Stimulated activated CD8-positive, alpha-beta memory T cell treated with anti-CD3 and anti-CD28 coated beads, Interleukin-15, amount 100 ng/mL, for 48 hours (primary cell): ENCODE results near the gene EGLN2.
"Not testable (repeated sequence)": the region's sequence is repeated elsewhere in the genome, so short reads cannot be mapped to it uniquely, and the experiment has no call there.

Experiments used
- DNase-seq, 2 donors: peaks; one replicate each; pipeline ENCODE4 v3.0.0-alpha.2; 2020; ENCODE audit warnings: low read depth in 2 of 2

EGLN2 gene

GRCh38 chr19:40798683-40799557 is at the start of gene EGLN2:
Gene EGLN2, plus strand, starts transcription at chr19:40799191. Its CDS starts 1,382 bp downstream, at chr19:40800573.
- DNase-seq, result peak; percentile 100

GRCh38 chr19:40750058-40750873 is 48.7 kb upstream of the EGLN2 start, which contains the start of gene ACTMAP:
Gene ACTMAP, minus strand, starts transcription at chr19:40750477. Its CDS starts 674 bp downstream, at chr19:40749803.
- peak; percentile 99 for DNase-seq

DNA sequence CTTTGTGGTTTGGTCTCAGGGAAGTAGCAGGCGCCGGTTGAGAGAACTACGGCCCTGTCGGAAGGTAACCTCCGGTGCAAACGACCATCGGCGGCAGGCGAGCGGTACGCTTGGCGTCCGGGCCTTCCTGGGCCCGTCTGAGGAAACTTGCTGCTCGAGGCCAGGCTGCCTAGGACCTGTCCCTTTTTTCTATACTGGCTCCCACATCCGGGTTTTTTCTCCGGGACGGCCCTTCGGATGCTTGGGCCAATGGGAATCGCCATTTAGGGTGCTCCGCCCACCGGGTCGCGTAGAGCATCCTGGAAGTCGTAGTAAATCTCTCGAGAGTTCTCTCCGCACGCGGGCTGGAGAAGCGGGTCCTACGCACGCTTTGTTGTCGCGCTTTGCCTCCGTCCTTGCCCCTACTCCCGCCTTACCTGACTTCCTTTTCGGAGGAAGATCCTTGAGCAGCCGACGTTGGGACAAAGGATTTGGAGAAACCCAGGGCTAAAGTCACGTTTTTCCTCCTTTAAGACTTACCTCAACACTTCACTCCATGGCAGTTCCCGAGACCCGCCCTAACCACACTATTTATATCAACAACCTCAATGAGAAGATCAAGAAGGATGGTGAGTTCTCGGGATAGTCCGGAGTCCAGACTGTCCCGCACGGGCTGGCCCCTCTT is 48.0 kb upstream of the EGLN2 start, which contains the start of gene SNRPA:
SNRPA (plus strand) TSS at position 330 of the 664 bp plus-strand sequence; CDS start at position 536, 206 bp downstream.
- peak; percentile 91 to 94 for DNase-seq

DNA sequence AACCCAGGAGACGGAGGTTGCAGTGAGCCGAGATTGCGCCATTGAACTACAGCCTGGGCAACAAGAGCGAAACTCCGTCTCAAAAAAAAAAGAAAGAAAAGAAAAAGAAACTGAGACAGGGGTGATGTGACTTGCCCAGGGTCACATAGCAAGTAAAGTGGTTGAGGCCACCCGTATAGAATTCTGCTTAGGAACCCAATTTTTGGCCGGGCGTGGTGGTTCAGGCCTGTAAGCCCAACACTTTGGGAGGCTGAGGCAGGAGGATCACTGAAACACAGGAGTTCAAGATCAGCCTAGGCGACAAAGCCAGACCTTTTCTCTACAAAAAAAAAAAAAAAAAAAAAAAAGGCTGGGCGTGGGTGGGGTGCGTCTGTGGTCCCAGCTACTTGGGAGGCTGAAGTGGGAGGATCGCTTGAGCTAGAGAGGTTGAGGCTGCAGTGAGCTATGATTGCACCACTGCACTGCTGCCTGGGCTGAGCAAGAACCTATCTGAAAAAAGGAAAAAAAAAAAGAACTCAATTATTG is 46.7 kb upstream of the EGLN2 start:
- DNase-seq, result no peak

DNA sequence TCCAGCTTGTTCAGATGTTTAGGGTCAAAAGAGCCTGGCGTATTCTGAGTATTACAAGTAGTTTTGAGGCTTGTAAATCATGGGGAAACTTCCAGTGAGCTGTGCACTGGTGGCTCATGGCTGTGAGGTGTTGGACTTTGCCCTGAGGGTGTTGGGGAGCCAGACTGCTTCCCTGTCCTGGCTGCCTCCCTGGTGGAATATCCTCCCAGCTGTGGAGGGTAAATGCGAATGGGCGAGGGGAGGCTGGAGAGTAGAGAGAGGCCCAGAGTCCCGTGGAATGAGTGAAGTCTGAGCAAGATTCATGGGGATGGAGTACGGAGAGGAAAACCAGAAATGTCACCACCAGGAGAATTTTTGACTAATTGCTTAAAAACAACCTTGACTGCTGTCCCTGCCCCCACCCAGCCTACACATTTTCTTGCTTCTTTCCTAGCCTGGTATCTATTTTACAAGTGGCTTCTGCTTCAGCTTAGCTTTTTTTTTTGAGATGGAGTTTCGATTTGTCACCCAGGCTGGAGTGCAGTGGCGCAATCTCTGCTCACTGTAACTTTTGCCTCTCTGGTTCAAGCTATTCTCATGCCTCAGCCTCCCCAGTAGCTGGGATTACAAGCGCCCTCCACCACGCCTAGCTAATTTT is 44.3 kb upstream of the EGLN2 start:
- peak; percentile 58 to 61 for DNase-seq

GRCh38 chr19:40755248-40755624 is 43.8 kb upstream of the EGLN2 start:
- no peak for DNase-seq

GRCh38 chr19:40755791-40756190 is 43.2 kb upstream of the EGLN2 start:
- DNase-seq, result no peak

DNA sequence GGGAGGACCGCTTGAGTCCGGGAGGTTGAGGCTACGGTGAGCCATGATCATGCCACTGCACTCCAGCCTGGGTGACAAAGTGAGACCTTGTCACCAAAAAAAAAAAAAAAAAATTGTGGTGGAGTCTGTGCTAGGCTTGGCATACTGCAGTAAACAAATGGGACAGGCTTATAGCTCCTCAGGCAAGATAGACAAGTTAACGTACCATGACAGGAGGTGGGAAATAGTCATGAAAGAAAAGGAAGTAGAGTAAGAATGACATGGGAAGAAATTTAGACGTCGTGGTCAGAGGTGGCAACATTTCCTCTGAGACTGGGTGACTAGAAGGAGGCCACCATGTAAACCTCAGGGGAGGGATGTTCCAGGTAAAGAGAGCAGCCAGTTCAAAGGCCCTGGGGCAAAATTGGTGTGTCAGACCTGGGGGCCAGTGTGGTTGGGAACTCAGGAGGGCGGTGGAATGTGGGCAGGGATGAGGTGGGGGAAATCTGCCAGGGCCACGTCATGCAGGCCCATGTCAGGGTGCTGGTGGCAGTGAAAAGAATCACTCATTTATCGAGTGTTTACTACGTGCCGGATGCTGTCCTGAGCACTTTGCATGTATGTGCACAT is 42.4 kb upstream of the EGLN2 start:
- DNase-seq, result peak; percentile 45 to 66

GRCh38 chr19:40758491-40758890 is 40.5 kb upstream of the EGLN2 start:
- no peak for DNase-seq

DNA sequence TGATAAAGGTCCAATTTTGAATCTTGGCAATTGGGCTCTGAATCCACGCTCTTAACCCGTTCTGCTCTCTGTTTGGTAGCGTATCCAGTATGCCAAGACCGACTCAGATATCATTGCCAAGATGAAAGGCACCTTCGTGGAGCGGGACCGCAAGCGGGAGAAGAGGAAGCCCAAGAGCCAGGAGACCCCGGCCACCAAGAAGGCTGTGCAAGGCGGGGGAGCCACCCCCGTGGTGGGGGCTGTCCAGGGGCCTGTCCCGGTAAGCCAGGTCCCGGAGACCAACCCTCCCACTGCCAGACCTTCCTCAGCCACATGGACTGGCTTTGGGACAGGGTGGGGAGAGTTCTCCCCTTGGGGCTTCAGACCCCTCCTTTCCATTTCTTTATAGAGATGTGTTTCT is 39.6 kb upstream of the EGLN2 start:
- DNase-seq, result no peak

DNA sequence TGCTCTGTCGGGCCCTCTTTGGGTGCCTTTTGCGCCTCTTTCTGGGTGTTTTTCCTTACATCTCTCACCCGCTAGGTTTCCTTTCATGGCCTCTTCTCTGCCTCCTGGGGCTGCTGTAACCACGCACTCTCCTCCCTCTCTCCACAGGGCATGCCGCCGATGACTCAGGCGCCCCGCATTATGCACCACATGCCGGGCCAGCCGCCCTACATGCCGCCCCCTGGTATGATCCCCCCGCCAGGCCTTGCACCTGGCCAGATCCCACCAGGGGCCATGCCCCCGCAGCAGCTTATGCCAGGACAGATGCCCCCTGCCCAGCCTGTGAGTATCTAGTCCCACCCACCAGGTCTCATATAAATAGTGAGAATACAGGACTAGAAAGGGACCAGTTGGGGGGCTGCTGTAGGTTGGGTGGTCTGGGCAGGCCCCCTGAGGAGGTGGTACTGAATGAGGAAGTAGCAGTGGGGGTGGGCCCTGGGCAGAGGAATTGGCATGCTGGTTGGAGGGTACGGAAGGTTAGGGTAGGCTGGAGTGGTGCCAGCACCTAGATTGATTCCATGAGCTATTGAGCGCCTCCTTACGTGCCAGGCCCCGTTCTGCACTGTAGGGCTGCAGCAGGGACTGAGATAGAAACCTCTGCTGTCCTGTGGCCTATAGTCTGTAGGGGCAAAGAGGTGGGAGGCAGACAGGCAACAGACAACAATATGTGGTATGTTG is 36.1 kb upstream of the EGLN2 start:
- DNase-seq, result no peak

- DNase-seq, result no peak
Measured at GRCh38 chr19:40763526-40763925, 35.5 kb upstream of the EGLN2 start.

GRCh38 chr19:40763963-40764362 is 35.0 kb upstream of the EGLN2 start:
- DNase-seq, result peak; percentile 39 to 62

DNA sequence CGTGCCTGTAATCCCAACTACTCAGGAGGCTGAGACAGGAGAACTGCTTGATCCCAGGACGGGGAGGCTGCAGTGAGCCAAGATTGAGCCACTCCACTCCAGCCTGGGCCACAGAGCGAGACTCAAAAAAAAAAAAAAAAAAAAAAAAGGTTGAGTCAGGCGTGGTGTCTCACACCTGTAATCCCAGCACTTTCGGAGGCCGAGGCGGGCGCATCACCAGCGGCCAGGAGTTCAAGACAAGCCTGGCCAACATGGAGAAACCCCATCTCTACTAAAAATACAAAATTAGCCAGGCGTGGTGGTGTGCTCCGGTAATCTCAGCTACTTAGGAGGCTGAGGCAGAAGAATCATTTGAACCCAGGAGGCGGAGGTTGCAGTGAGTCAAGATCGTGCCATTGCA is 32.6 kb upstream of the EGLN2 start:
- not testable (repeated sequence) for DNase-seq

DNA sequence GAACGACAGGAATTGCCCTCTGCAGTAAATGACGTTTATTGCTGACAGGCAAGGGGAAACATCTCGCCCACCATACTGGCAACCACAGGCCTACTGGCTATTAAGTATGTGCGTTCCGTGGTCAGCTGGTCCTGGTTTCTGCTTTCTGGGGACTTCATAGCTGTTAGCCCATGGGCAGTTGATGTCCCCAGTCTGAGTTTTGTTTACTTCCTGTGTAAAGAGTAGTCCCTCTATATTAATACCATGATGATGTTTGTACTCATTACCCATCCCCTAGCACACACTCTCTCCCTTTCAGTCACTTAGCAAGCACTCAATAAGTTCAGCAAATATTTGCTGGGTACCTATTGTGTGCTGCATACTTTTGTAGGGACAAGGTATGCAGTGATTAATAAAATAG is 30.1 kb upstream of the EGLN2 start:
- no peak for DNase-seq

GRCh38 chr19:40771101-40771862 is 27.7 kb upstream of the EGLN2 start:
- DNase-seq, result not testable (repeated sequence)

DNA sequence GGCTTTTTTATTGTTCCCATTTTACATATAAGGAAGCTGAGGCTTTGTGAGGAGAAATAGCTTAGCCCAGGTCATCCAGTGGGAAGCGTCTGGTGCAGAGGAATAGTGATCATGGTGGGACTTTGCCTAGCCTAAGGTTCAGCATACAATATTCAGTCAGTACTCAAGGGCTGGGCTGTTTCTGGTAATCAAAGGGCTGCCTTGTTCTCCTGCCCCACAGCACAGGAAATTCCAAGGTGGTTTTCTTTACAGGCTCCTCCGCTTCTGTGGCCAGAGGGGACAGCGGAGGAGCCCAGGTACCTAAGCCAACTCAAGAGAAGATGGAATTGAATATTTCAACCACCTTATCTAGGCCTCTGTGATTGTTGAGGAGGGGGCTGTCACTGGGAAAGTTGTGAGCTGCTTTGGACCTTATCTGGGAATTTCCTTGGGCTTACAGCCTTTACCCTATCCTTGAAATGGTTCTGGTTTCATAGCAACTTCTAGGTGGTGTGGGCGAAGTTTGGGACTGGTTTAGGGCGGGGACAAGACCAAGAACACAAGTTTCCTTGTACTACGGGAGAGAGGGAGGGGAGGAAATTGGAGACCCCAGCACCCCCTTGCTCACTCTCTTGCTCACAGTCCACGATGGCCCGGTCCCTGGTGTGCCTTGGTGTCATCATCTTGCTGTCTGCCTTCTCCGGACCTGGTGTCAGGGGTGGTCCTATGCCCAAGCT is 23.9 kb upstream of the EGLN2 start, which contains the start of gene MIA:
MIA (plus strand) TSS at position 606 of the 716 bp plus-strand sequence; CDS start at position 628, 22 bp downstream.
- DNase-seq, result no peak

DNA sequence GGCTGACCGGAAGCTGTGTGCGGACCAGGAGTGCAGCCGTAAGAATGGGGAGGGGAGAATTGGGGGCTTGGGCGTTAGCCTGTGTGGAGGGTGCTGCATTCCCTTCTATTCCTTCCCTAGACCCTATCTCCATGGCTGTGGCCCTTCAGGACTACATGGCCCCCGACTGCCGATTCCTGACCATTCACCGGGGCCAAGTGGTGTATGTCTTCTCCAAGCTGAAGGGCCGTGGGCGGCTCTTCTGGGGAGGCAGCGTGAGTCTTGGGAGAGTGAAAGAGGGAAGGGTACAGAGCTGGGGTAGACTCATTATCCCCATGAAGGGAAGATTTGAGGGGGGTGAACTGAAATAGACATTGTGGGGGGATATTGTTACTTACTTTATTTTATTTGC is 23.4 kb upstream of the EGLN2 start:
- DNase-seq, result no peak

GRCh38 chr19:40776364-40776763 is 22.6 kb upstream of the EGLN2 start:
- no peak for DNase-seq
